ENCODE results near the gene LARP4B. TPM values are rescaled to one million over a fixed set of nuclear protein-coding genes. Genes with fewer than 3 reads are reported as not detected.

Gene LARP4B
- total RNA-seq, 1 donor from 2014 or later: 137 TPM

DNA sequence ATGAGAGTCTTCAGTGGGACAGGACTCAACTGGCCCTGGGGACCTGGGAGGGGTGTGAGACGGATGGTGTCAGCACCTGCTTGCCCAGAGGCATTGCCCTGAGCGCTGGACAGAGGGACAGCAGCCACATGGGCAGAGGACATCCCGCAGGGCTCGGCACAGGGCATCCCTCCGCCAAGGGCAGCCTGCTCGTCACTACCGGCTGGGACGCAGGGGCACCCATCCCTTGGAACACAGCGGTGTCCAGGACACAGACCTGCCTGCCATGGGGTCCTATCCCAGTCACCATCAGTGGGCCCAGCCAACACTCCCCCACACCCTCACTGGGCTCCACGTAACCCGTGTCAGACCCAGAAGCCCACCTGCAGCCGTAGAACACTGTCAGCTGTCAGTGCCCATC lies 109.3 kb downstream of the LARP4B start:
- Mint-ChIP-seq H3K36me3 (ENCODE audit: low read depth) (peaks cover 78% of the 10 kb centered on the region), H3K4me1 (ENCODE audit: low read depth) (peaks cover 21% of the 10 kb centered on the region), H3K4me3 (ENCODE audit: low read depth) (no peak overlapping the region), H3K27me3 (ENCODE audit: low read depth) (no peaks in the 10 kb centered on the region), H3K9me3 (no peaks in the 10 kb centered on the region), H3K27ac (no peak overlapping the region)
- intact Hi-C loops (cut with micrococcal nuclease): no loop called here
- DNase-seq (ENCODE audit: low spot score): no peak

DNA sequence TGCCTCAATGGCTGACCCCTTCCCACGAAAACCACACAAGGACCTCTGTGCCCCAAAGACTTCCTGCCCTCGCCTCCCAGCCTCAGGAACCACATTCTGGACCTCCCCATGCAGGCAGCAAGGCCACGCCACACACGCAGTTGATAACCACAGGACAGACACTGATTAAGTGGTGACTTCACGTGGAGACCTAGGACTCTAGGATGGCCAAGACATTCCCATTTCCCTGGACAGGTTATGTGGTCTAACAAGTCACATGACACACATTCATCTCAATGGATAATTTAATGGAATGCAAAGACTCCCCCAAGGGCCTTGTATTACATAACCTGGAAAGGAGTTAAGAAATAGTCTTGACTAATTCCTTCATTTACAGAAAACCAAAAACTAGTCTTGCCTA lies 110.2 kb downstream of the LARP4B start:
- H3K9me3 Mint-ChIP-seq: no peaks in the 10 kb centered on the region
- H3K27me3 Mint-ChIP-seq (ENCODE audit: low read depth): no peaks in the 10 kb centered on the region
- H3K27ac Mint-ChIP-seq: no peak overlapping the region
- H3K4me3 Mint-ChIP-seq (ENCODE audit: low read depth): no peak overlapping the region
- no peak for DNase-seq (ENCODE audit: low spot score)
- intact Hi-C loops (cut with micrococcal nuclease): no loop called here
- peaks cover 82% of the 10 kb centered on the region for H3K36me3 Mint-ChIP-seq (ENCODE audit: low read depth)
- H3K4me1 Mint-ChIP-seq (ENCODE audit: low read depth): peaks cover 21% of the 10 kb centered on the region

DNA sequence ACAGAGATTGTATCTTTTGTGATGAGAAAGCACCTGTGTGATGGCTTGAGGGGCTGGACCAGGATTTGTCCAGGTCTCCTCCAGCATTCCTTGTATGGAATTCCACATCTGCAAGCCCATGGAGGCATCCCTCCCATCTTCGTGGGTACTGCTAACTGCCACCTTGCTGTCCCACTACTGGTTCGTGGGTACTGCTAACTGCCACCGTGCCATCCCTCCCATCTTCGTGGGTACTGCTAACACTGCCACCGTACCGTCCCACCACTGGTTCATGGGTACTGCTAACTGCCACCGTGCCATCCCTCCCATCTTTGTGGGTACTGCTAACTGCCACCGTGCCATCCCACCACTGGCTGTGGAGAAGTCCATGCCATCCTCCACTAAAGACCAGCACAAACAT lies 111.7 kb downstream of the LARP4B start:
- H3K4me3 Mint-ChIP-seq (ENCODE audit: low read depth): no peak overlapping the region
- peaks cover 21% of the 10 kb centered on the region for H3K4me1 Mint-ChIP-seq (ENCODE audit: low read depth)
- no peak for DNase-seq (ENCODE audit: low spot score)
- no peaks in the 10 kb centered on the region for H3K9me3 Mint-ChIP-seq
- H3K27me3 Mint-ChIP-seq (ENCODE audit: low read depth): no peaks in the 10 kb centered on the region
- H3K36me3 Mint-ChIP-seq (ENCODE audit: low read depth): peaks cover 80% of the 10 kb centered on the region
- H3K27ac Mint-ChIP-seq: peak overlapping the region; percentile 14
- intact Hi-C loops (cut with micrococcal nuclease): no loop called here

DNA sequence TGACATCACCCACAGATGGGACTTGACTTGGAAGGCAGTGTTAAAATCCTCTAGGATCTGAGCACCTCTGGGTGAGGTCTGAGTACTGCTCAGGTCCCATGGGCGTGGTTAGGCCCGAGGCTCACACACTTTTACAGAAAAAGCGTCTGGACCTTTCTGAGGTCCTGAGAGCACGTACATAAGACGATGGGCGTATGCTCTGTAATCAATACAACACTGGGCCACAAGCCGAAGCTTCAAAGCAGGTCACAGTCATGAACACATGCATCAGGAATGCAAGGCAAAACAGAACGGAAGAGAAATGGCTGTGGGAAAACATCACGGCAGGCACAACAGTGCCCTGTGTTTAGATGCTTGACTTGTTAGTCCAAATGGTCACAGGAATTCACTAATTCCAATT lies 112.2 kb downstream of the LARP4B start:
- H3K36me3 Mint-ChIP-seq (ENCODE audit: low read depth): peaks cover 82% of the 10 kb centered on the region

DNA sequence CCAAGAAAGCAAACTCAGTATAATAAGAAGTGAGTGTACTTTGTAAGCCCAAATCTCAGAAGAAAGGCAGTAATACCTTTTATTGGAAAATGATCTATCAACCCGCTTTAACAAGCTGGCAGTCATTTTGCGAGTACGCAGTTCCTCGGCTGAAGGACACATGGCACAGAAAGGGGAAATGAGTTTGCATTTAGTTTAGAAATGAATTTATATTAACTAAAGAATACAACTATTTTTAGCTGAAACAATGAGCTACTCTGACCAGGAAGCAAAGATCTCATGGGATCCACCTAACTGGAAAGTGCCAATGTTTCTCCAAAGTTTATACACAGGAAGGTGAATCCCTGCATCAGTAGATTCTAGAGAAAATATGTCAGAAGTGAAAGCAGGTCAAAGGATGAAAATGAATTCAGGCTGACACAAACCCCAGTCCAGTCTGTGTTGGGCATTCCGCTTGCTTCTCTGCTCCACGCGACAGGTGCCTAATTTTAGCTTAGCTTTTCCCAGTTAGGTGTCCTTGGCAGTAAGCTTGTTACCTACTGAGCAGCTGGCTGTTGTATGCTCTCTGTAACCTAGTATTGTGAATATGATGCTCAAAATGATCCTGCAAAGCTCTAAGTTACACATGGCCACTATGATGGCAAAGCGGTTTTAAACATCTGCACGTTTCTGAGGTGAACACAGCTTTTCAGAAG lies 112.8 kb downstream of the LARP4B start:
- DNase-seq (ENCODE audit: low spot score): no peak
- Mint-ChIP-seq H3K27ac (no peak overlapping the region), H3K36me3 (ENCODE audit: low read depth) (peaks cover 79% of the 10 kb centered on the region), H3K27me3 (ENCODE audit: low read depth) (no peaks in the 10 kb centered on the region), H3K4me1 (ENCODE audit: low read depth) (peaks cover 16% of the 10 kb centered on the region), H3K9me3 (no peaks in the 10 kb centered on the region), H3K4me3 (ENCODE audit: low read depth) (no peak overlapping the region)
- intact Hi-C loops (cut with micrococcal nuclease): no loop called here

More for the DNA sequence above, 112.2 kb downstream of the LARP4B start:
- Mint-ChIP-seq H3K27ac (no peak overlapping the region), H3K27me3 (ENCODE audit: low read depth) (no peaks in the 10 kb centered on the region), H3K4me1 (ENCODE audit: low read depth) (peaks cover 21% of the 10 kb centered on the region), H3K9me3 (no peaks in the 10 kb centered on the region), H3K4me3 (ENCODE audit: low read depth) (no peak overlapping the region)
- no peak for DNase-seq (ENCODE audit: low spot score)
- intact Hi-C loops (cut with micrococcal nuclease): no loop called here

DNA sequence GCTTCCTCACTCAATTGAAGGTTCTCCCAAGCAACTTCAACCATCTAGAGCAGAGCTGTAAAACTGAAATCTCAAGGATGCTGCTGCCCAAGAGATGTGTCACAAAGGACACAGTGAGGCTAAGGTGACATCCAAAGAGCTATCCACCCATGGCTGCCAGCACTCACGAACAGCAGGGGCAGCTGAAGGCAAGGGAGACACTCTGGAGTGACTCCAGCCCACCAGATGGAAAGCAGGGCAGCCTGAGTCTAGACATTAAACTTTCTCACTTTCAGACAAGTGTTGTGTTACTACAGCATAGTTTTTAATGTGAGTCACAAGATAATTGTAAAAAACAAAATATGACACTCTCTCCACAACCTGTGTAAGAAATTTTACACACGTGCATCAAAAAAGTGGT lies 113.5 kb downstream of the LARP4B start:
- H3K4me1 Mint-ChIP-seq (ENCODE audit: low read depth): peaks cover 10% of the 10 kb centered on the region
- intact Hi-C loops (cut with micrococcal nuclease): no loop called here
- no peak for DNase-seq (ENCODE audit: low spot score)
- H3K4me3 Mint-ChIP-seq (ENCODE audit: low read depth): no peak overlapping the region
- H3K36me3 Mint-ChIP-seq (ENCODE audit: low read depth): peaks cover 78% of the 10 kb centered on the region
- H3K27me3 Mint-ChIP-seq (ENCODE audit: low read depth): no peaks in the 10 kb centered on the region
- no peaks in the 10 kb centered on the region for H3K9me3 Mint-ChIP-seq
- H3K27ac Mint-ChIP-seq: no peak overlapping the region

DNA sequence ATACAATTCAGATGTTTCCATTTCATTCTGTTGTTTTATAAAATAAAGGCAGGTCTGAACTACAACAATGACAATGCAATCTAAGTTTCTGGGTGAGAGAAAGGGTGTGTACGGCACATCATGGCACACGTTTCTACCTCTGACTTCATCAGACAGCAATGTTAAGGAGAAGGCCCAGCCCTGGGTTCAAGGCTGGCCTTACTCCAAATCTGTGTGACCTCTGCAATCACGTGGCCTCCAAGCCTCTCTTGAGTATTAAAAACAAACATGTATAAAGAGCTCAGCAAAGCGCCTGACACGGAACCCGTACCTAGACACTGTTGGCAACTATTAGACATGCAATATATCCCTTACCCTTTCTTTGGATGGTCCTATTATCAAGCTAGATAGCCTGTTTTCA lies 114.1 kb downstream of the LARP4B start:
- no peaks in the 10 kb centered on the region for H3K27me3 Mint-ChIP-seq (ENCODE audit: low read depth)
- H3K9me3 Mint-ChIP-seq: no peaks in the 10 kb centered on the region
- no peak overlapping the region for H3K27ac Mint-ChIP-seq
- DNase-seq (ENCODE audit: low spot score): no peak
- H3K36me3 Mint-ChIP-seq (ENCODE audit: low read depth): peaks cover 76% of the 10 kb centered on the region
- no peak overlapping the region for H3K4me3 Mint-ChIP-seq (ENCODE audit: low read depth)
- peaks cover 7% of the 10 kb centered on the region for H3K4me1 Mint-ChIP-seq (ENCODE audit: low read depth)
- intact Hi-C loops (cut with micrococcal nuclease): no loop called here

DNA sequence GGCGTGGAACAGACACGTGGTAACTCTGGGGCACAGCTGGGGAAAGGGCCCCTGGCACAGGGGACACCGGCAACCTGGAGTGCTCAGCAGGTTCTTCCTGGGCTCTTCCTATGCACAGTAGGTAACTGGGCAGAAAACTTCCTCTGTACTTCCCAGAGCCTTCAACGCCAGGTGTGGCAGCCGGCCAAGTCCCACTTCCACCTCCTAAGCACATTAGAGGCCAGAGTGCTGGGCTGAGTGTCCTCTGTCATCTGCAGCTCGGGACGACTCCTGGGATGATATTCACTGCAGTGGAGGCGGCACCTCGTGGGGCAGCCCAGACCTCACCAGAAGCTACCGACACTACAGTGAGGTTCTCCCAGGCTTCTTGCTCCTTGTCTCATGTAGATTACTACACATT lies 114.5 kb downstream of the LARP4B start:
- Mint-ChIP-seq H3K27ac (no peak overlapping the region), H3K9me3 (no peaks in the 10 kb centered on the region), H3K36me3 (ENCODE audit: low read depth) (peaks cover 79% of the 10 kb centered on the region), H3K4me3 (ENCODE audit: low read depth) (no peak overlapping the region), H3K4me1 (ENCODE audit: low read depth) (peaks cover 7% of the 10 kb centered on the region), H3K27me3 (ENCODE audit: low read depth) (no peaks in the 10 kb centered on the region)
- intact Hi-C loops (cut with micrococcal nuclease): no loop called here
- no peak for DNase-seq (ENCODE audit: low spot score)

DNA sequence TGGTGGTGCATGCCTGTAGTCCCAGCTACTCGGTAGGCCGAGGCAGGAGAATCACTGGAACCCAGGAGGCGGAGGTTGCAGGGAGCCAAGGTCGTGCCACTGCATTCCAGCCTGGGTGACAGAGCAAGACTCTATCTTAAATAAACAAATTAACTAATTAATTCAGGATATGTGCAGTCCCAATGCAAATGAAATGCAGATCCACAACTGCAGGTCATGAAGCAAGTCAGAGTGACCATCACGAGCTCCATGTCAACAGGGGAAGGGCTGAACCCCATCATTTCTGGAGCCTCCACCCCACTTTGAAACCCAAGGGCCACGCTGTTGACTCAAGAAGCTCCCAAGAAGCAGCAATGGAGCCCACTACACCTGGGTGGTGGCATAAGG lies 115.4 kb downstream of the LARP4B start:
- Mint-ChIP-seq H3K27ac (no peak overlapping the region), H3K4me3 (ENCODE audit: low read depth) (no peak overlapping the region)

DNA sequence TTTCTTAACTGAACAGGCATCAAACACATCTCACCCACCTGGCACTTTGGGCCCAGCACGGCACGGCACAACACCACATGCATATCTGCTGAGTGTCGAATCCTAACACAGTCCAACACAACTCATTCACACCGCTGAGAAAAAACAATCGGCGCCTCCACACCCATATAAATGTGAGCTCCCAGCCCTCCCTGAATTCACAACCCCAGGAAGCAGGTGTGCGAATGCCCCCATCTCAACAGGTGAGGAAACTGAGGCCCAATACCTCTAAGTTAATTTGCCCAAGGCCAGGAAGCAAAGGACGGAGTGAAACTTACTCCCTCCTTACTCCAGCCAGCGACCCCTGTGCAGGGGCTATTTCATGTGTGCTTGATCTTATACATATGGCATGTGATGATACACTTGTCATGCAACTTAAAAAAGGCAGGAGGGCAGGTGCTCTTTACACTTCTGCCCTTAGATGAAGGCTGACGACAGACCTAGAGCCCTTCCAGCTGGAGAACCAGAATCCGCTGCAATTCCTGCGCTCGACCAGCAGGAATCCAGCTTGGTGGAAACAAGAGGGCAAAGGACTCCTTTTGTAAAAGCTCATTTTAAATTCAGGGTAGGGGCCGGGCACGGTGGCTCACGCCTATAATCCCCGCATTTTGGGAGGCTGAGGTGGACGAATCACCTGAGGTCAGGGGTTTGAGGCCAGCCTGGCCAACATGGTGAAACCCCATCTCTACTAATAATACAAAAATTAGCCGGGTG lies 116.0 kb downstream of the LARP4B start:
- Mint-ChIP-seq H3K4me1 (ENCODE audit: low read depth) (no peaks in the 10 kb centered on the region), H3K36me3 (ENCODE audit: low read depth) (peaks cover 76% of the 10 kb centered on the region)
- DNase-seq (ENCODE audit: low spot score): no peak

More for the DNA sequence above, 115.4 kb downstream of the LARP4B start:
- Mint-ChIP-seq H3K36me3 (ENCODE audit: low read depth) (peaks cover 82% of the 10 kb centered on the region), H3K27me3 (ENCODE audit: low read depth) (no peaks in the 10 kb centered on the region), H3K4me1 (ENCODE audit: low read depth) (peaks cover 2% of the 10 kb centered on the region), H3K9me3 (no peaks in the 10 kb centered on the region)
- DNase-seq (ENCODE audit: low spot score): no peak
- intact Hi-C loops (cut with micrococcal nuclease): no loop called here

DNA sequence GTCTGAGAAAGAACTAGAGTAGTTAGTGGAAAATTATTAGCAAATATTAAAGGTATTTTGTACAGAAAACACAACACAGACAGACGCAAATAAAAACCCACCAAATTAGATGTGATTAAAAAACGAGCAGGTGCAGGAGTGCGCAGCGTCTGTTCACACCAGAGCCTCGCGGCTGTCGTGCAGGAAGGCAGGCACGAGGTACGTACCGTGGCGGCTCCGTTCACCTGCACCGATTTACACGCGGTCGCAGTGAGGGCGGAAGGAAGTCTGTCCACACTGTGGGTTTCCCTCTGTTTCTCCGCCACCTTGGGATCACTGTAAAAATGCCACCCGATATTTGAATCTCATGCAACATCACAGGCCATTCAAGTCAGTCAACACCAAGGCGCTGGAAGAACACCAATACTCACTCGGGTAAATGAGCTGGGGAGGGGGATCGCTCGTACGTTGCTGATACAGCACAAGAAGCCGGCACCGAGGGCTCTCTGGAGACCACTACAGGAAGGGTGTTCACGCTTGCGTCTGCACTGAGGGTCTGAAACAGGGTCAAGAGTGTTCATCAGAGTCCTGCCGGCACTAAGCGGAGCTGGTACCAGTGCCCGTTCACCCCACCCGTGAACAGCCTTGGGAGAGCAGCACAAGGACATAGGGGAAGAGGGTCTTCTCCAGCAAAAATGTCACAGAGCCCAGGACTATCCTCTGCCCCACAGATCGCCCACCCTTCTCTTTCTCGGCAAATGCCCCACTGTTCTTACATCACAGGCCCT lies 116.8 kb downstream of the LARP4B start:
- H3K27me3 Mint-ChIP-seq (ENCODE audit: low read depth): no peaks in the 10 kb centered on the region
- H3K4me1 Mint-ChIP-seq (ENCODE audit: low read depth): no peaks in the 10 kb centered on the region
- H3K4me3 Mint-ChIP-seq (ENCODE audit: low read depth): no peak overlapping the region
- no peak overlapping the region for H3K27ac Mint-ChIP-seq
- no peaks in the 10 kb centered on the region for H3K9me3 Mint-ChIP-seq
- peaks cover 75% of the 10 kb centered on the region for H3K36me3 Mint-ChIP-seq (ENCODE audit: low read depth)
- intact Hi-C loops (cut with micrococcal nuclease): no loop called here
- DNase-seq (ENCODE audit: low spot score): no peak

More for the DNA sequence above, 116.0 kb downstream of the LARP4B start:
- Mint-ChIP-seq H3K27me3 (ENCODE audit: low read depth) (no peaks in the 10 kb centered on the region), H3K27ac (no peak overlapping the region), H3K9me3 (no peaks in the 10 kb centered on the region), H3K4me3 (ENCODE audit: low read depth) (no peak overlapping the region)
- intact Hi-C loops (cut with micrococcal nuclease): no loop called here

DNA sequence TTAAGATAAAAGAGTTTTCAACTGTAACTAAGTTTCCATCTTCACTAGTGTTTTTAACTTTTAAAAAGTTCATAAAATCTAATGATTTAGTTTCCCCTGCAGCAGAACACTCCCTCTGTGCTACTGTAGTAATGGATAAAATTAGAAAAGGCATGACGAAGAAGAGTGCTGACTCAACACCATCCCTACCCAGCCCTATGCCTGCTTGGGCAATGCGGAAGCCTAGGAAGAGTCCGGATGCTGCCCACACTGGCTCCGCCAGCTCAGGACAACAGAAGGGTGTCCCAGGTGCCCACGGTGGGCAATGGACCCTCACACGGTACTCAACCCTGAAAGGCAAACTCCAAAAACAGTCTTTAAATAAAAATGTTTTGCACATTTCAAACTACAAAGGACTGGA lies 118.2 kb downstream of the LARP4B start:
- intact Hi-C loops (cut with micrococcal nuclease): no loop called here
- Mint-ChIP-seq H3K4me3 (ENCODE audit: low read depth) (no peak overlapping the region), H3K27ac (no peak overlapping the region), H3K9me3 (no peaks in the 10 kb centered on the region), H3K4me1 (ENCODE audit: low read depth) (no peaks in the 10 kb centered on the region), H3K36me3 (ENCODE audit: low read depth) (peaks cover 80% of the 10 kb centered on the region), H3K27me3 (ENCODE audit: low read depth) (no peaks in the 10 kb centered on the region)
- no peak for DNase-seq (ENCODE audit: low spot score)

DNA sequence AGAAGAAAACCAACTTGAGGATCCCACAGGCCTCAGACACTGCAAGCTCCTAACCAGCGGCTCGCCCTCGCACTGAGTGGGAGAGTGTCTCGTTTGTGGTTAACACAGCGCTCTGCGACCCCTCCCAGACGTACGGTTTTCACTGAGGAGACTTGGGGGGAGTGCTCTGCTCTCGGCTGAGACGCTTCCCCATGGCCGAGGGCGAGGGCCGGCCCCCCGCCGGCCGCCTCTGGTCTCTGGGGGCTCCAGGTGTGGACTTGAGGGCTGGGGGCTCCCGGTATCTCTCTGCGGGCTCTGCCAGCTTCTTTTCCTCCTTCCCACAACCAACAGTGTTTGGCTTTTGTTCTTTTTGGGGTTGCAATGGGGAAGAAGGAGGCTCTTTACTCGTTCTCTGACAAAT lies 118.7 kb downstream of the LARP4B start:
- intact Hi-C loops (cut with micrococcal nuclease): no loop called here
- no peak for DNase-seq (ENCODE audit: low spot score)
- Mint-ChIP-seq H3K4me3 (ENCODE audit: low read depth) (no peak overlapping the region), H3K27me3 (ENCODE audit: low read depth) (no peaks in the 10 kb centered on the region), H3K9me3 (no peaks in the 10 kb centered on the region), H3K36me3 (ENCODE audit: low read depth) (peaks cover 81% of the 10 kb centered on the region), H3K4me1 (ENCODE audit: low read depth) (no peaks in the 10 kb centered on the region), H3K27ac (no peak overlapping the region)
